RWPE2 (cell line): Measurements from ENCODE around the gene ZSCAN31.

Experiments
- ATAC-seq: fragments of 200-7000 bp; cut with Tn5 transposase; 3 replicates; pipeline ENCODE4 v1.9.1; 2021; ENCODE audit warnings: low read depth
- DNase-seq: peaks from one replicate; pipeline ENCODE4 v3.0.0-alpha.2; 2020; ENCODE audit warnings: low spot score
- H3K27ac ChIP-seq: fragments of 450-650 bp; 2 replicates; pipeline ENCODE4 v1.5.1; 2017; ENCODE audit warnings: mild to moderate bottlenecking; ENCODE audit not compliant: poor library complexity, severe bottlenecking
- H3K27me3 ChIP-seq: fragments of 250-450 bp; sonication (Bioruptor Pico); 2 replicates; pipeline ENCODE4 v1.5.1; 2021; ENCODE audit warnings: mild to moderate bottlenecking, moderate library complexity; ENCODE audit not compliant: insufficient read depth, poor library complexity, severe bottlenecking
- H3K36me3 ChIP-seq: fragments of 250-450 bp; sonication (Bioruptor Pico); 2 replicates; pipeline ENCODE4 v1.5.1; 2020; ENCODE audit warnings: low read depth, mild to moderate bottlenecking, moderate library complexity
- H3K4me1 ChIP-seq: fragments of 250-450 bp; sonication (Bioruptor Pico); 2 replicates; pipeline ENCODE4 v1.5.1; 2021; ENCODE audit warnings: mild to moderate bottlenecking, moderate library complexity; ENCODE audit not compliant: insufficient read depth, poor library complexity, severe bottlenecking
- H3K4me3 ChIP-seq: fragments of 250-450 bp; sonication (Bioruptor Pico); 2 replicates; pipeline ENCODE4 v1.5.1; 2021; ENCODE audit warnings: mild to moderate bottlenecking, moderate library complexity; ENCODE audit not compliant: severe bottlenecking
- H3K9me3 ChIP-seq: fragments of 250-450 bp; sonication (Bioruptor Pico); 2 replicates; pipeline ENCODE4 v1.5.1; 2021; ENCODE audit warnings: mild to moderate bottlenecking, moderate library complexity; ENCODE audit not compliant: severe bottlenecking
- TF ChIP-seq, protein P1 (sequence below): fragments of 450-650 bp; IDR thresholded peaks from one replicate; pipeline ENCODE4 v1.5.1; 2017; ENCODE audit warnings: mild to moderate bottlenecking, moderate library complexity; ENCODE audit not compliant: poor library complexity, severe bottlenecking

The ZSCAN31 gene

DNA sequence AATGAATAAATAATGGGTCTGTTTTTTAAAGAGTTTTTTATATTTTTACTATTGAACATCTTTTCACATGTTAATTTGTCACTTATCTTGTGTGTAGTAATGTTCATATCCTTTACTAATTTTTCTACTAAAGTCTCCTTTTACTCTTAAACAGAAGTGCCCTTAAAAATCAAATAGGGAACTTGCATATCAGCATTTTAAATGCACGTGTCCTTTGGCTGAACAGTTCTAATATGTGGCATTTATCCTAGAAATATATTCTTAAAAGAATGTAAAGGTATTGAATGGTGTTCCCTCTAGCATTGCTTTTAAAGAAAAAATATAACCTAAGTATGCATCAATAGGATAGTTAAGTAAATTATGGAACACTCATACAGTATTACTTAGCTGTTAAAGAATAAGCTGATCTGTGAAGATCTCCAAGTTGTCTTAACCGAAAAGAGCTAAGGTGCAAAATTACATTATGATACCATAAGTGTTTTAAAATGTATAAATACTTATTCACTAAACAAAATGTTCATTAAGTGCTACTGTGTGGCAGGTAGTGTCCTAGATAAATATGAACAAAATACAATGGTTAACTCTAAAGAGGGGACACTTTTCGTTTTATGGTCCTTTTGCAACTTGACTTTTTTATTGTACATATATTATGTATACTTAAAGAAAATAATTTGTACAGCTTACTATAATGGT, 55.2 kb downstream of the ZSCAN31 start:
- ATAC-seq, result no peak; the same call in 2 of the 3 replicates
- no peaks in the 10 kb centered on the region for H3K9me3 ChIP-seq
- peaks cover 6% of the 10 kb centered on the region for H3K4me1 ChIP-seq
- peaks cover 26% of the 10 kb centered on the region for H3K36me3 ChIP-seq
- peak overlapping the region; percentile 73 for H3K4me3 ChIP-seq
- no peaks in the 10 kb centered on the region for H3K27me3 ChIP-seq
- H3K27ac ChIP-seq, result no peak overlapping the region
- TF ChIP-seq, protein P1, sequence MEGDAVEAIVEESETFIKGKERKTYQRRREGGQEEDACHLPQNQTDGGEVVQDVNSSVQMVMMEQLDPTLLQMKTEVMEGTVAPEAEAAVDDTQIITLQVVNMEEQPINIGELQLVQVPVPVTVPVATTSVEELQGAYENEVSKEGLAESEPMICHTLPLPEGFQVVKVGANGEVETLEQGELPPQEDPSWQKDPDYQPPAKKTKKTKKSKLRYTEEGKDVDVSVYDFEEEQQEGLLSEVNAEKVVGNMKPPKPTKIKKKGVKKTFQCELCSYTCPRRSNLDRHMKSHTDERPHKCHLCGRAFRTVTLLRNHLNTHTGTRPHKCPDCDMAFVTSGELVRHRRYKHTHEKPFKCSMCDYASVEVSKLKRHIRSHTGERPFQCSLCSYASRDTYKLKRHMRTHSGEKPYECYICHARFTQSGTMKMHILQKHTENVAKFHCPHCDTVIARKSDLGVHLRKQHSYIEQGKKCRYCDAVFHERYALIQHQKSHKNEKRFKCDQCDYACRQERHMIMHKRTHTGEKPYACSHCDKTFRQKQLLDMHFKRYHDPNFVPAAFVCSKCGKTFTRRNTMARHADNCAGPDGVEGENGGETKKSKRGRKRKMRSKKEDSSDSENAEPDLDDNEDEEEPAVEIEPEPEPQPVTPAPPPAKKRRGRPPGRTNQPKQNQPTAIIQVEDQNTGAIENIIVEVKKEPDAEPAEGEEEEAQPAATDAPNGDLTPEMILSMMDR, result no peak
- DNase-seq, result no peak

DNA sequence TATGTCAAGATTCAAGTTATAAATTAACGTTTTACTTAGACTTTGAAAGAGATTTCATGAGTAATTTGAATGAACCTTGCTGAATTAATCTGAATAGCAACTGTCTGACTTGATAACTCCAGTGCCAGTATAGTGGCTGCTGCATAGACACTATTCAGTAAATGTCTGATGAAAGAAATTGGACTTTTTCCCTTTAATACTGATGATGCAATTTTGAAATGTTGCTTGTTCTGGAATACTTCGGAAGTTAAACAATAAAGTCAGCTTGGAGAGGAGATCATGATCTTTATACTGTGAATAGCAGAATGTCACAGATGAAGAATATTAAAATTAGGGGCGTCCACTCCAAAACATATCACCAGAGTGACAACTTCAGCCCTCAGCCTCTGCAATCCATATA, 58.2 kb downstream of the ZSCAN31 start:
- no peak for DNase-seq
- ATAC-seq, result no peak
- Histone ChIP-seq H3K27ac (no peak overlapping the region), H3K27me3 (no peaks in the 10 kb centered on the region), H3K4me3 (no peak overlapping the region), H3K4me1 (peaks cover 6% of the 10 kb centered on the region), H3K9me3 (no peaks in the 10 kb centered on the region), H3K36me3 (peaks cover 17% of the 10 kb centered on the region)
- TF ChIP-seq, protein P1, result no peak

DNA sequence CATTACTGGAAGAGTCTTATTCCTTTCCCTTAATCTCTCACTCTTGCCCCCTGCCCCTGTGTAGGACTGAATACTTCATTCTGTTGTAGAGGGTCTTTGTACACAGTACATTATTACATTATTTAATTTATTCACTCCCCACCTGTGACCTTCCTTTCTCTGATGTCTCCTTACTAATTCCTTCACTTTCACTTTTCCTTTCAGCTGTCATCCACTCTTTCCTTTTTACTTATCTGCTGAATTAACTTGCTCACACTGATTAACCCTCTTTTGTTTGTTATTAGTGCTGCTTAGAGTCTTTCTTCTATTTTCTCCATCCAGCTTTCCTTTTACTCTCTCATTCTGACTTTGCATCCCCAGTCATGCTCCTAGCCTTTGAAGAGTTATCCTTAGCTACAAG, 61.1 kb downstream of the ZSCAN31 start:
- no peak for ATAC-seq
- no peak for DNase-seq
- Histone ChIP-seq H3K4me3 (no peak overlapping the region), H3K27me3 (no peaks in the 10 kb centered on the region), H3K4me1 (peaks cover under 1% of the 10 kb centered on the region), H3K36me3 (peaks cover 23% of the 10 kb centered on the region), H3K27ac (no peak overlapping the region), H3K9me3 (no peaks in the 10 kb centered on the region)
- TF ChIP-seq, protein P1, result no peak
